Mucosa of descending colon (tissue), 3 donors: ENCODE data around the gene N4BP2L2. TPM values are rescaled to one million over a fixed set of nuclear protein-coding genes. Genes with fewer than 3 reads are reported as not detected.

Experiments used
- ATAC-seq: fragments of 200-7000 bp; cut with Tn5 transposase; one replicate; pipeline ENCODE4 v1.9.1; 2020; ENCODE audit warnings: mild to moderate bottlenecking, moderate library complexity
- DNase-seq, 3 donors: peaks; one replicate each; pipeline ENCODE4 v3.0.0-alpha.2; 2020
- H3K36me3 ChIP-seq: fragments of 200-600 bp; one replicate; pipeline ENCODE4 v1.8.0; 2021; ENCODE audit warnings: low read depth, mild to moderate bottlenecking
- H3K4me1 ChIP-seq: fragments of 200-600 bp; one replicate; pipeline ENCODE4 v1.8.0; 2021; ENCODE audit warnings: low read depth, mild to moderate bottlenecking
- H3K4me3 ChIP-seq: fragments of 200-600 bp; one replicate; pipeline ENCODE4 v1.8.0; 2021; ENCODE audit warnings: mild to moderate bottlenecking
- H3K9me3 ChIP-seq: fragments of 200-600 bp; one replicate; pipeline ENCODE4 v1.8.0; 2021; ENCODE audit warnings: mild to moderate bottlenecking
- CTCF ChIP-seq: fragments of 200-600 bp; IDR thresholded peaks from one replicate; pipeline ENCODE4 v1.8.0; 2022; ENCODE audit warnings: antibody characterized with exemption, mild to moderate bottlenecking
- intact Hi-C, 2 donors: fragments of 100-400 bp; cut with DNase I in 1 of 2; cut with micrococcal nuclease in 1 of 2; formaldehyde crosslinking; loops; one replicate each; pipeline versions ENCODE4 v1.11.0 to v1.11.1; 2022; cut with DNase I, micrococcal nuclease
- total RNA-seq, 3 donors: library from RNA; stranded (reverse); fragmentation: NEBNext Ultra II Directional in 2 of 3; extraction: Animal tissue kit (Norgen Biotek cat#: 25700) in 2 of 3; gene quantifications; one replicate each; pipeline versions ENCODE4 v1.2.1 to v1.2.4, GENCODE V29; 2021 to 2023
- donor health status: DM: no; HTN: no; CAD: no; lungs with moderate emphysema.
- donor health status: DM: no; HTN: no; CAD: no.
- donor health status: DM: no; HTN: yes; CAD: no.

N4BP2L2 gene
- total RNA-seq, 3 donors from 2014 or later: 89.1 to 160 (median 120) TPM

- Histone ChIP-seq H3K36me3 (no peaks in the 10 kb centered on the region), H3K4me1 (no peaks in the 10 kb centered on the region), H3K4me3 (no peak overlapping the region), H3K9me3 (no peaks in the 10 kb centered on the region)
- DNase-seq (no peak), ATAC-seq (no peak)
- TF ChIP-seq CTCF: no peak
- intact Hi-C loops: no loop called here
Observed at GRCh38 chr13:32383836-32384618, 154.6 kb downstream of the N4BP2L2 start.

Other genes starting within 250 kb of the N4BP2L2 start
- gene ZAR1L, start 223.4 kb downstream of the N4BP2L2 start, total RNA-seq: not detected
- gene BRCA2, start 223.3 kb downstream of the N4BP2L2 start, total RNA-seq: 1 to 10 TPM; 1.8 to 4.8 (median 2.5) TPM
- 10 to 100 TPM in 2 of 3 donors, 1 to 10 TPM in 1; 8.5 to 14.1 (median 11.6) TPM for gene N4BP2L1, start 110.7 kb downstream of the N4BP2L2 start, total RNA-seq
- gene PDS5B, start 47.7 kb upstream of the N4BP2L2 start, total RNA-seq: 10 to 100 TPM; 25.2 to 66.7 (median 27.5) TPM